ENCODE data around the gene COQ7.

COQ7 gene

DNA sequence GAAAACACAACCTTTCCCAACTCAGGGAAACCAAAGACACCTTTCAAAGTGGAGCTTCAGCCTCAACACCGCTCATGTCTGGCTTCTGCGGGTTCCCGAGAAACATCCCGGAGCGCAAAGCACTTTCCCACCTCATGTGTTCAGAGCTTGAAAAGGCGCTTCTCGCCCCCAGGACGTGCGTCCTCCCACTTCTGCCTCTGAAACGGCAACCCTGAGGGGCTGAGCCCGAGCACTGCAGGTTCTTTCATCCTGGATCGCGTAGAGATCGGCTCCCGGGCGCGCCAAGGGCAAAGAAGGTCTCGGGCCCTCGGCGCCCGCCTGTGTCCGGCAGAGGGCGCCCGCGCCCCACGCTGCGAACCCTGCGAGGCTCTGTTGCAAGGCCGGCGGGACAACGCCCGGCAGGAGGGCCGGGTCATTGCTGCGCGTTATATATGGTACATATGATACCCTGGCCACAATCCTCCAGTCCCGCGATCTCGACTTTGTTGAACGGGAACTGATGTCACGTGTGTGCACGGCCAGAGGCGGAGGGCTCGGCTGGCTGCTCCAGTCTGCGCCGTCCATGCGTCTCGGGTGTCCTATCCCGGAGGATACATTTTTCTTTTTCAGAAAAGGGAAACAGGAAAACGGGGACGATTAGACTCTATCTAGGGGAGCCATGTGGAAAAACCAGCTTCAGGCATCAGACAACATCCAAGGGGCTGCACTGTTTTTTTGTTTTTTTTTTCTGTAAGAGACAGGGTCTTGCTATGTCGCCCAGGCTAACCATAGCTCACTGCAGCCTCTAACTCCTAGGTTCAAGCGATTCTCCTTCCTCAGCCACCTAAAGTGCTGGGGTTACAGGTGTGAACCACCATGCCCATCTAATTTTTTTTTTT is 19.1 kb downstream of the COQ7 start:
- DNase-seq: peak; percentile 52

DNA sequence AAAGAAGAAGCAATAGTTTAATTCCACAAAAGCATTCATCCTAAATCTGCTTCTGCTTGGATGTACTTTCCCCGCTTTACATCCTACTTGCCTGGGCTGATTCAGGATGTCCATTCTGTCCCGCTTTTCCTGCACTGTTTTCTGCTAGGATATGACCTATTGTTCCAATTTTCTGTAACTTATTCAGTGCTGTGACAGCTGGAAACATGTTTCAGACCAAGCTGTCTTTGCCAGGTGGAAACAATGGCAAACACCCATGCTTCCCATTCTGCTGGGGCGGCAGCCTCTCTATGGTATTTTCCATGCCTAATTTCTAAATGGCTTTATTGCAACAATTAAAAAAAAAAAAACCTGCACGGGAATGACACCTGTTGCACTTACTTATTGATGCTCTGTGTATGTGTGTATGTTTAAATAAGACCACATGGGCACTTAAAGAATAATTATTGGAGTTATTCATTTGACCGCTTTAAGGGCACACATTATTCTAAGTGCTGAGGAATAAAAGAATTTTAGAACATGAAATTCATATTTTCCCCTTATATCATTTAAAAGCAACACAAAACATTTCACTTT is 21.0 kb downstream of the COQ7 start:
- no peak for DNase-seq

DNA sequence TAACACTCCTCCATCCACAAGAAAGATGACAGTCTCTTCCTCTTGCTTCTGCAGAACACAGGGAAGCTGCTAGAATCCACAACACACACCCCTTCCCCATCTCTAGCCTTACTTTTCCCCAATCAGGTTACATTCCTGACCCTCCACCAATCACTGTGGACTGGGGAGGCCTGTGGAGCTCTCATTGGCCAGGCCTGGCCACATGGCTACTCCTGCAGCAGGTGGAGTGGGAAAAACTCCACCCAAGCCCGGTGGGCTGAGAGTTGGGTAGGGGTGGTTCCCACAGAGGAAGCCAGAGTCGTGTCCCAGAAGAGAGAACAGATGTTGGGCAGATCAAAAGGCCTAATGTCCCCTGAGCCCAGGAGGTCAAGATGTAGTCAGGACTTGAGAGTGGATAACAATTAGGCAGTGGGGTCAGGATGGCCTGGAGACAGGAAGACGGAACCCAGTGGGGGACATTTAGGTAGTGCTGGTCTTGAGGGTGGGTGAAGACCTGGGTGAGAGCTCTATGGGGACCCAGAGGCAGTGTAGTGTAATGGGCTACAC is 22.1 kb downstream of the COQ7 start:
- no peak for DNase-seq

DNA sequence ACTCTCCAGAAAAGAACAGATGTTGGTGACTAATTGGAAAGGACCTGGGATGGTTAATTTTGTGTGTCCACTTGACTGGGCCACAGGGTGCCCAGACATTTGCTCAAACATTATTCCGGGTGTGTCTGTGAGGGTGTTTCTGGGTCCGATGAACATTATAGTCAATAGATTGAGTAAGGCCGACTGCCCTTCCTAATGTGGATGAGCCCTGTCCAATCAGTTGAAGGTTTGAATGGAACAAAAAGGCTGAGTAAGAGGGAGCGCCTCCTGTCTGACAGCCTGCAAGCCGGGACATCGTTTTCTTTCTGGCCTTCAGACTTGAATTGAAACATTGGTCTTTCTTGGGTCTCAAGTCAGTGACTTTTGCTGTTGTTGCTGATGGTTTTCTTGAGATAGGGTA is 23.5 kb downstream of the COQ7 start:
- no peak for DNase-seq

DNA sequence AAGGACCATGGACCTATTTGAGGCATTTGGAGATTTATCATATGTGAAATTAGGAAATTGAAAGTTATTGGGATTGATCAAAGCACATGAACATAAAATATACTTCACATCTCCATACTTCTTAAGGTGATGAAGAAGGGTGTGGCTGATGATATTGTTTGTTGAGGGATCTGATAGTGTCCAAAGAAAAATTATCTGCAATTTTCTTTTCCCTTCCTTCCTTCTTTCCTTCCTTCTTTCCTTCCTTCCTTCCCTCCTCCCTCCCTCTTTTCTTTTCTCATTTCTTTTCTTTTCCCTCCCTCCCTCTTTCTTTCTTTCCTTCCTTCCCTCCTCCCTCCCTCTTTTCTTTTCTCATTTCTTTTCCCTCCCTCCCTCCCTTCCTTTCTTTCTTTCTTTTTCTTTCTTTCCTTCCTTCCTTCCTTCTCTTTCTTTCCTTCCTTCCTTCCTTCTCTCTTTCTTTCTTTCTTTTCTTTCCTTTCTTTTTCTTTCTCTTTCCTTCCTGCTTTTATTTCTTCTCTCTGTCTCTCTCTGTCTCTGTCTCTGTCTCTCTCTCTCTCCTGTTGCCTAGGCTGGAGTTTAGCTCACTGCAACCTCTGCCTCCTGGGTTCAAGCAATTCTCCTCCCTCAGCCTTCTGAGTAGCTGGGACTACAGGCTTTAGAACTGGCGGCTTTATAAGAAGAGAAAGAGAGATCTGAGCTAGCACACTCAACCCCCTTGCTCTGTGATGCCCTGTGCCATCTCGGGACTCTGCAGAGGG is 25.4 kb downstream of the COQ7 start:
- no peak for DNase-seq

DNA sequence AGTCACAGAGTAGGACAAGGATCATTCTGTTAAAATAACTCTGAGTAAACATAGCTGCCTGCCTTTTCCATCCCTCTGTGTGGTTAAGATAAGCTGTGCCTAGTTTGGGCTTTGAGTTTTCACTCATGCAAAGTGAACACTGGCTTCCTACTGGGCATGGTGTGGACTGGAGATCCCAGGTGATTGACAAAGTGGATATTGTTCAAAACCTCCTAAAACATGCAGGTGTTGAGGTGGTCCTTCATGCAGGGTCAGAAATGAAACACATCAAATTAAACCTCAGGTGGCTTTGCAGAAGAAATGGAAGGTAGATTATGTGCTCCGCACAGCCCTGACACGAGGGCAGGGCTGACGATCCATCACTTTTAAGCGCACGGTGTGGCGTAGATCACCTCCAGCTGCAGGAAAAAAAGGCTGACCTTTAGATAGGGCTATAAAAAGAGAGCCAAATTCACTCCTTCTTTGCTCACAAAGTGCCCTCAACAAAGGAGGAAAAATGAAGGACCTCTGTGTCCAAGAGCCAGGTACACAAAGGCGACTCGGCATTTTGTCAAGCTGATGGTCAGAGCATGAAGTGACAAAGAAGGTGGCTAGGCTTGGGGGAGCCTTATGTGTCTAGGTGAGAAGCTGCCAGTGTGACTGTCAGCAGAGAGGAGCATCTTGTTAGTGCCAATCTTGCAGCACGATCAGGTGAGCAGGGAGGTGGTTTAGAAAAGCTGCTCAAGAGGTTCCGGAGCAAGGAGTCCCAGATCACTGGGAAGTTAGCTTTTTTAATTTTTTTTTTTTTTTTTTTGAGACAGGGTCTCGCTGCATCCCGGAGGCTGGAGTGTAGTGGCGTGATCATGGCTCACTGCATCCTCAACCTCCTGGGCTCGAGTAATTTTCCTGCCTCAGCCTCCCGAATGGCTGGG is 26.5 kb downstream of the COQ7 start:
- no peak for DNase-seq

DNA sequence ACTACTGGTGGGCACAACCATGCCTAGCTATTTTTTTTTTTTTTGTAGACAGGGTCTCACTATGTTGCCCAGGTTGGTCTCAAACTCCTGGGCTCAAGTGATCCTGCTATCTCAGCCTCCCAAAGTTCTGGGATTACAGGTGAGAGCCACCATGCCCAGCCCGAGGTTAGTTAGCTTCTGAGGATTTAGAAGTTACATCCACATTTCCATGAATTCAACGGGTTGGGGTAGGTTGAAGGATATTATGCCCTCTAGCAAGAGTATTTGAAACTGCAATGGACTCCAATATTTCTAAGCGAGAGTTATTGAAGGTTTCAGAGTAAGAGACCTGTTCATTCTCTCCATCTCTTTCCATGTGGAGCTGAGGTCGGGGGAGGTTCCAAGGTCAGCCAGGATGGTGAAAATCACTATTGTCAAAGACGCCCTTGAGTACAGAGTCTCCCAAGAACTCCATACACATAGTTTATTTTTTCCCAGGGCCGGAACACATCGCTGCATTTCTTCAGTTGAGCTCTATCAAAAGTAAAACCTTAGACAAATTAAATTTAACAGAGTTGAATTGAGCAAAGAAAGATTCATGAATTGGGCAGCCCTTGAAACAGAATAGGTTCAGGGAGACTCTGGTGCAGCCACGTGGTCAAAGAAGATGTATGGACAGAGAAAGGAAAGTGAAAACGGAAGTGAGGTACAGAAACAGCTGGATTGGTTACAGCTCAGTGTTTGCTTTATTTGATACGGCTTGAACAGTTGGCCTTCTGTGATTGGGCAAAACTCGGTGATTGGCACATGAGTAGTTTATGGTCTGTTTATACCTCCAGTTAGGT is 27.3 kb downstream of the COQ7 start:
- DNase-seq: no peak

DNA sequence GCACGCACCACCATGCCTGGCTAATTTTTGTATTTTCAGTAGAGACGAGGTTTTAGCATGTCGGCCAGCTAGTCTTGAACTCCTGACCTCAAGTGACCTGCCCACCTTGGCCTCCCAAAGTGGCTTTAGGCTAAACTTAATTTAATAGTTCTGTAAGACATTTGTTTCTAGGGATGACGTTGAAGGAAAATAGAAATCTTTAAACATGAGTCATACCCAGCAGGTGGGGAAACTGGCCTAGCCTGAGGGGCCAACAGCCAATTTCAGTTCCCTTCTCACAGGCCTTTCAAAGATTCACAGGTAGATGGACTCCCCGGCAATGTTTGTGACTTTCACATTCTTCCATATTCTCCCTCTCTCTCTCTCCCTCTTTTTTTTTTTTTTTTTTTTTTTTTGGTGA is 28.2 kb downstream of the COQ7 start:
- no peak for DNase-seq

DNA sequence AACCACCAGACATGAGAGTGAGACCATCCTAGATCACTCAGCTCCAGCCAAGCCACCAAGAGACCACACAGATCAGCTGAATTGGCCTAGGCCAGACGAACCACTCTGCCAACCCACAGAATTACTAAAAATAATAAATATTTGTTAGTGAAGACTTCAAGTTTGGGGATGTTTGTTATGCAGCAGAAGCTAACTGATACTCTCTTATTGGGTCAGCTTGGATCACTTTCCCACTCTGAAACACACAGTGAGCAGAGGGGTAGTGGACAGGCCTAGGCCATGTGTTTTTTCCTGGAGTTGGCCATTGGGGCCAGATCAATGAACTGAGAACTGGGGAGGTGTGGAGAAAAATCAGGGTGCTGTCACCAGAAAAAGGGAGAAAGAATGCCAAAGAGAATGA is 30.8 kb downstream of the COQ7 start:
- no peak for DNase-seq

DNA sequence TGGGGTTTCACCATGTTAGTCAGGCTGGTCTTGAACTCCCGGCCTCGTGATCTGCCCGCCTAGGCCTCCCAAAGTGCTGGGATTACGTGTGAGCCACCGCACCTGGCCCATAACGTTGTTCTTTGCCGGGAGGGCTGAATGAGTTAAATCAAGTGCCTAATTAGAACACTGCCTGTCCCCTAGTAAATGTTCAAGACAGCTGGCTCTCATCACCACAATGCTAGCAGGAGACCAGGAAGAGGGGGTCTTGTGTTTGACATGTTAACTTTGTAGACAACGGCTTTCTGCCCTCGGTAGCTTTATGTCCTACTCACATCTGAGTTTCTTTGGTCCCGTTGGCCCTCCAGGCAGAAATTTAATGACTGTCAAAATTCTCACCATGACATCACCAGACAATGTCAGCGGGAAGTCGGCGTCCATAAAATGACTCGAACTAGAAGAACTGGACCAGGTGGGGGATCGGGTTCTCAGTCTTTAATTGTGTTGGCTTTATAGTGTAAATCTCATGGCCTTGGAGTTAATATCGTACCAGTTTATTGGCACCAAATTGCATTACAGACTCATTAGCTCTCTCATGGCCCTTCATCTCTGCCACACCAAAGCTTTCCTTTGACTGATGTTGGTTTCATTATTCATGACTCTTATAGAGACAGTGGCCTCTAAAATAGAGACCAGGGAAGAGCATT is 34.9 kb downstream of the COQ7 start:
- DNase-seq: no peak

DNA sequence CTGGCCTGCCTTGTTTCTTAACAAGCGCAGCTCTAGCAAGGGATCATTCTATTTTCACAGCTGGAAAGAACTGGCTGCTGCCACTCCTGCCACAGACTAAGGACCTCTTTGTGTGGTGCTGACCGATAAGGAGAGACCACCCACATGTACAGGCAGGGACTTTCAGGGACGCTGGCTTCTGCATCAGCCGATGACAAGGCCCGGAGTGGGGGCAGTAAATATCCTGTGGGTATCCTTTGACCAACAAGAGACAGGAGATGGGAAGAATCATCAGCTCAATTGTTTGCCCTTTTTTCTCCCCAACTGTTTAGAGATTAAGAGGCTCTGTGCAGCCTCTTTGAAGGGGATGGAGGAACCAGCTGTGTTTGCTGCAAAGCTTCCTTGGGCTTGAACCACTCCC is 37.2 kb downstream of the COQ7 start:
- no peak for DNase-seq

DNA sequence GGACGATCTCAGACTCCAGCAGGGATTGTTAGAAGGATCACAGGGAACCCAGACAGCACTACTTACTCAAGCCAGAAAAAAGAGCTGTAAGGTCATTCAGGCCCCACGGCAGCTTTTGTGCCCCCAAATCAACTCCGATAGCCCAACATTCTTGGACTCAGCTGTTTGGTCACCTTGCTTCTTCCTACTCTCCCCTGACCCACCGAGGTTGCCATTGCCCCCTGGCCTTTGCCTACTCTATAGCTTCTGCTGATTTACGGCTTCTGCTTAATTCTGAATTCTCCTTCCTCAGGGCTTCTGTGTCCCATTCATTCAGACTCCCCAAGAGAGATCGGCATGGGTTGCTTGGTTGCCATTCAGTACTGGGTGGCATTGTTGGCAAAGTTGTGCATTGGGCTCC is 37.7 kb downstream of the COQ7 start:
- no peak for DNase-seq

DNA sequence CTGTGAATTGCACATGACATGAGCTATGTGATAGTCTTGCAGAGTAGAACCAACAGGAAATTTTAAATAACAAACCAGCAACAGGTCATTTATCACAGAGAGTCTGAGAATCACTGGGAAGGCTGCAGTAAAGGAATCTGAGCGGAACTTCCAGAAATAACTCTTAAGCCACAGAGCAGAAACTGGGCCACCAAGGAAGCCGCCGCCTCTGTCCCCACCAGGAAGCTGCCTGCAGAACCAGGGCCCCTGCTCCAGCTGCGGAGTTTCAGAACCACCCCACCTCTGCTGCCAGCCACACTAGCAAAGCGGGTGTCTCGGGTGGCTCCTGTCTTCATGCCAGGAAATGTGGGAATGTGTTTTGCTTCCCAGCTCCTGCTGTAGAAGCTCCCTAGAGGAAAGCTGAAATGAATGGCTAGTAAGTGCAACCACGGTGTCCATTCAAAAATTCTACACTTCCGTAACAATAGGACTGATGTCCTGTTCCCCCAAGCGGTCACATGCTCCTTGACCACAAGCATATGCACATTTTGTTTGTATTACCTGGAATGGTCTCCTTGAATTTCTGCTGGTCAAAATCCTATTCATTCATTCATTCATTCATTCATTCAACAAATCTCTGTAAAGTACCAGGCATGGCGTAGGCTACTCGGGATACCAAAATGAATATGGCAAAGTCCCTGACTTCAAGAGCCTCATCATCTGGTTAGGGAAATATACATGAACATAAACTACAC is 38.6 kb downstream of the COQ7 start:
- no peak for DNase-seq

DNA sequence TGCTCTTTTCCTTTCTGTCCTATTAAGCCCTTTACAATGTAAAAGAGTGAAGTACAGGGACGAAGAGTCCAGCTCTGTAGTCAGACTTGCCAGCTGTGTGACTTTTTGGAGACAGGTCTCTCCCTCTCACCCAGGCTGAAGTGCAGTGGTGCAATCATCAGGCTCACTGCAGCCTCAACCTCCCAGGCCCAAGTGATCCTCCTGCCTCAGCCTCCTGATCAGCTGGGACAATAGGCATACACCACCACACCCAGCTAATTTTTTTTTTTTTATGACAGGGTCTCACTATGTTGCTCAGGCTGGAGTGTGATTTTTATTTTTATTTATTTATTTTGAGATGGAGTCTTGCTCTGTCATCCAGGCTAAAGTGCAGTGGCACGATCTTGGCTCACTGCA is 39.2 kb downstream of the COQ7 start:
- no peak for DNase-seq

DNA sequence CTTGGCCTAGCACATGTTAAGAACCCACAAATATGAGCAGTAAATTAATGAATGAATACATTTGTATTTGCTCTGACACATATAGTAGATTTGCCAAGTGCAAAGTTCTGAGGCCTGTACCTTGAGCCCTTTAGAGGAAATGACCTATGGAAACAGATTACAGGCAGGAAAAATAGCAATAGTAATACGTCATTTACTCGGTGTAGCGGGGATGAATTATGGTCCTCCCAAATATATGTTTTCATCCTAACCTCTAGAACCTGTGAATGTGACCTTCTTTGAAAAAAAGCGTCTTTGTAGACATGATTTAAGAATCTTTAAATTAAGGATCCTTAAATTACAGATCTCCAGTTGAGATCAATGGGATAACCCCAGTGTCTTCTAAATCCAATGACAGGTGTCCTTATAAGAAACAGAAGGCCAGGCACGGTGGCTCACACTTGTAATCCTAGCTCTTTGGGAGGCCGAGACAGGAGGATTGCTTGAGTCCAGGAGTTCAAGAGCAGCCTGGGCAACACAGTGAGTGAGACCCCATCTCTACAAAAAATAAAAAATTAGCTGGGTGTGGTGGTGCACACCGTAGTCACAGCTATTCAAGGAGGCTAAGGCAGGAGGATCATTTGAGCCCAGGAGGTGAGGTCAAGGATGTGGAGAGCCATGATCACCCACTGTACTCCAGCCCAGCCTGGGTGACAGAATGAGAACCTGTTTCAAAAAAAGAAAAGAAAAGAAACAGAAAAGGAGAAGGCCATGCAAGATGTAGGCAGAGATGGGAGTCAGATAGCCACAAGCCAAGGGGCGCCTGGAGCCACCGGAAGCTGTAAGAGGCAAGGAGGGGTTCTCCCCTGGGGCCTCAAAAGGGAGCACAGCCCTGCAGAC is 41.2 kb downstream of the COQ7 start:
- no peak for DNase-seq

DNA sequence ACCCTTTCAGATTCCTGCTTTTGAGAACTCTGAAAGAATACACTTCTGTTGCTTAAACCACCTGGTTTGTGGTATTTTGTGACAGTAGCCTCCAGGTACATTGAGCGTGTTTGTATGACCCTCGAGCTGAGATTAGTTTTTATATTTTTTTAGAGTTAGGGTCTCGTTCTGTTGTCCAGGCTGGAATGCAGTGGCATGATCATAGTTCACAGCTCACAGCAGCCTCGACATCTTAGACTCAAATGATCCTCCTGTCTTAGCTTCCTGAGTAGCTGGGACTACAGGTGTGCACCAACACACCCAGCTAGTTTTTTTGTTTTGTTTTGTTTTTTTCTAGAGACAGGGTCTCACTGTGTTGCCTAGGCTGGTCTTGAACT is 41.9 kb downstream of the COQ7 start:
- DNase-seq: no peak

DNA sequence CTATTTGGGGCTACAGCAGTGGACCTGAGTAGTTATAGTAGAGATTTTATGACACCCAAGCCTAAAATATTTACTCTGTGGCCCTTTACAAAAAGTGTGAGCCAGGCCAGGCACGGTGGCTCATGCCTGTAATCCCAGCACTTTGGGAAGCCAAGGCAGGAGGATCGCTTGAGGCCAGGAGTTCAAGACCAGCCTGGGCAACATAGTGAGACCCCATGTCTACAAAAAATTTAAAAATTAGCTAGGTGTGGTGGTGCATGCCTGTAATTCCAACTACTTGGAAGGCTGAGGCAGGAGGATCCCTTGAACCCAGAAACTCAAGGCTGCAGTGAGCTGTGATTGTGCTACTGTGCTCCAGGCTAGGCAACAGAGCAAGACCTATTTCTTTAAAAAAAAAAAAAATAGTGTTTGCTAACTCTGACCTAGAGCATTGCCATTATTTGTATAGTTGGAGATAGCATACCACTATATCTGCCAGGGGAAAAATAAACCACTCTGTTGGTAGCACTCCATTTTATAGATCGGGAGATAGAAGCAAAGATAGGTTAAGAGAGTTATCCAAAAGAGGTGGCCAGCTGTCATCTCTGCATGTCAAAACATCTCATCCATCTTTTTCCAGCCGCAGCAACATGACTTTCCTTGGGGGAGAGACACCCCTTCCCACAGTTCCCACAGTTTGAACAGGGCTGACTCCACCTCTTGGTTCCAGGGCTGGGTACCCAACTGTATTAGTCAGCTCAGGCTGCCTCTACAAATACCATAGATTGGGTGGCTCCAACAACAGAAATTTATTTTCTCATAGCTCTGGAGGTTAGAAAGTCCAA is 43.3 kb downstream of the COQ7 start:
- no peak for DNase-seq

DNA sequence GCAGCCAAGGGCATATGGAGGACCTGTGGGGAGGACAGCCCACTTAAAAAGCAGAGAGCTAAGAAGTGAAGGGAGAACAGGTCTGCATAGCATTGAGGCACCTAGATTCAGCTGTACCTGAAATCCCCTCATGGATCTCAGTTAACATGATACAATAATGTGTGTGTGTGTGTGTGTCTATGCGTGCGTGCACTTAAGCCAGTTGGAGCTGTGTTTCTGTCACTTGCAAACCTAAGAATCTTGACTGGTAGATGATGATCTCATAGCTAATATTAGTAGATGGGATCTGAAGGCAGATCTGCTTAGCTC is 44.6 kb downstream of the COQ7 start:
- no peak for DNase-seq

Measured in NCI-H1105 treated with DMSO at 0.1 percent for 48 hours (cell line).